Measurements from ENCODE around the gene P4HA3.

- no peak for TF ChIP-seq FOXP1 (CRISPR knock-in tag; IDR thresholded peaks at IDR 0.05; ENCODE audit: borderline replicate concordance)
- no peak for TF ChIP-seq PREB (CRISPR knock-in tag; IDR thresholded peaks at IDR 0.05; ENCODE audit: borderline replicate concordance)
- TF ChIP-seq, protein P1, sequence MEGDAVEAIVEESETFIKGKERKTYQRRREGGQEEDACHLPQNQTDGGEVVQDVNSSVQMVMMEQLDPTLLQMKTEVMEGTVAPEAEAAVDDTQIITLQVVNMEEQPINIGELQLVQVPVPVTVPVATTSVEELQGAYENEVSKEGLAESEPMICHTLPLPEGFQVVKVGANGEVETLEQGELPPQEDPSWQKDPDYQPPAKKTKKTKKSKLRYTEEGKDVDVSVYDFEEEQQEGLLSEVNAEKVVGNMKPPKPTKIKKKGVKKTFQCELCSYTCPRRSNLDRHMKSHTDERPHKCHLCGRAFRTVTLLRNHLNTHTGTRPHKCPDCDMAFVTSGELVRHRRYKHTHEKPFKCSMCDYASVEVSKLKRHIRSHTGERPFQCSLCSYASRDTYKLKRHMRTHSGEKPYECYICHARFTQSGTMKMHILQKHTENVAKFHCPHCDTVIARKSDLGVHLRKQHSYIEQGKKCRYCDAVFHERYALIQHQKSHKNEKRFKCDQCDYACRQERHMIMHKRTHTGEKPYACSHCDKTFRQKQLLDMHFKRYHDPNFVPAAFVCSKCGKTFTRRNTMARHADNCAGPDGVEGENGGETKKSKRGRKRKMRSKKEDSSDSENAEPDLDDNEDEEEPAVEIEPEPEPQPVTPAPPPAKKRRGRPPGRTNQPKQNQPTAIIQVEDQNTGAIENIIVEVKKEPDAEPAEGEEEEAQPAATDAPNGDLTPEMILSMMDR (IDR thresholded peaks at IDR 0.05), result no peak
- no peak for TF ChIP-seq ZNF138 (CRISPR knock-in tag; conservative IDR thresholded peaks at IDR 0.05)
These were observed 32.2 kb downstream of the P4HA3 start for GRCh38 chr11:74279256-74279655.
